ENCODE data around the gene SLCO2B1.

SLCO2B1 gene

GRCh38 chr11:75230621-75231020 is 79.7 kb downstream of the SLCO2B1 start:
- no peaks in the 10 kb centered on the region for H3K36me3 ChIP-seq (ENCODE audit: control insufficient read depth, insufficient read depth, low read length)
- TF ChIP-seq CTCF (IDR thresholded peaks at IDR 0.05; ENCODE audit: insufficient read depth, low read length, poor library complexity, severe bottlenecking): no peak
- H3K27me3 ChIP-seq (replicated peaks; ENCODE audit: control insufficient read depth, insufficient read depth, low read length): no peaks in the 10 kb centered on the region
- no peak overlapping the region for H3K4me3 ChIP-seq (replicated peaks; ENCODE audit: low read depth, low read length)
- no peak for DNase-seq (ENCODE audit: extremely low read depth, insufficient read length)

GRCh38 chr11:75233754-75234172 is 82.9 kb downstream of the SLCO2B1 start:
- no peak for DNase-seq (ENCODE audit: extremely low read depth, insufficient read length)
- no peak for TF ChIP-seq CTCF (IDR thresholded peaks at IDR 0.05; ENCODE audit: insufficient read depth, low read length, poor library complexity, severe bottlenecking)
- Histone ChIP-seq H3K36me3 (ENCODE audit: control insufficient read depth, insufficient read depth, low read length) (no peaks in the 10 kb centered on the region), H3K27me3 (replicated peaks; ENCODE audit: control insufficient read depth, insufficient read depth, low read length) (peaks cover 2% of the 10 kb centered on the region), H3K4me3 (replicated peaks; ENCODE audit: low read depth, low read length) (no peak overlapping the region)

- Histone ChIP-seq H3K36me3 (ENCODE audit: control insufficient read depth, insufficient read depth, low read length) (no peaks in the 10 kb centered on the region), H3K4me3 (replicated peaks; ENCODE audit: low read depth, low read length) (no peak overlapping the region), H3K27me3 (replicated peaks; ENCODE audit: control insufficient read depth, insufficient read depth, low read length) (peaks cover 2% of the 10 kb centered on the region)
- no peak for TF ChIP-seq CTCF (IDR thresholded peaks at IDR 0.05; ENCODE audit: insufficient read depth, low read length, poor library complexity, severe bottlenecking)
- no peak for DNase-seq (ENCODE audit: extremely low read depth, insufficient read length)
These were observed 85.2 kb downstream of the SLCO2B1 start for GRCh38 chr11:75236062-75236461.

GRCh38 chr11:75237050-75237449 is 86.1 kb downstream of the SLCO2B1 start:
- no peak overlapping the region for H3K4me3 ChIP-seq (replicated peaks; ENCODE audit: low read depth, low read length)

GRCh38 chr11:75238595-75239440 is 87.9 kb downstream of the SLCO2B1 start:
- Histone ChIP-seq H3K27me3 (replicated peaks; ENCODE audit: control insufficient read depth, insufficient read depth, low read length) (peaks cover 2% of the 10 kb centered on the region), H3K4me3 (replicated peaks; ENCODE audit: low read depth, low read length) (no peak overlapping the region), H3K36me3 (ENCODE audit: control insufficient read depth, insufficient read depth, low read length) (no peaks in the 10 kb centered on the region)
- no peak for TF ChIP-seq CTCF (IDR thresholded peaks at IDR 0.05; ENCODE audit: insufficient read depth, low read length, poor library complexity, severe bottlenecking)
- DNase-seq (ENCODE audit: extremely low read depth, insufficient read length): no peak

More at GRCh38 chr11:75237050-75237449, 86.1 kb downstream of the SLCO2B1 start:
- H3K27me3 ChIP-seq (replicated peaks; ENCODE audit: control insufficient read depth, insufficient read depth, low read length): peaks cover 2% of the 10 kb centered on the region
- H3K36me3 ChIP-seq (ENCODE audit: control insufficient read depth, insufficient read depth, low read length): no peaks in the 10 kb centered on the region
- no peak for TF ChIP-seq CTCF (IDR thresholded peaks at IDR 0.05; ENCODE audit: insufficient read depth, low read length, poor library complexity, severe bottlenecking)
- DNase-seq (ENCODE audit: extremely low read depth, insufficient read length): no peak

Data from GM06990 (cell line).